ENCODE results near the gene PTPN20. TPM values are rescaled to one million over a fixed set of nuclear protein-coding genes. Genes with fewer than 3 reads are reported as not detected.

The PTPN20 gene
- total RNA-seq, 1 donor from 2014 or later, result 3.7 TPM

DNA sequence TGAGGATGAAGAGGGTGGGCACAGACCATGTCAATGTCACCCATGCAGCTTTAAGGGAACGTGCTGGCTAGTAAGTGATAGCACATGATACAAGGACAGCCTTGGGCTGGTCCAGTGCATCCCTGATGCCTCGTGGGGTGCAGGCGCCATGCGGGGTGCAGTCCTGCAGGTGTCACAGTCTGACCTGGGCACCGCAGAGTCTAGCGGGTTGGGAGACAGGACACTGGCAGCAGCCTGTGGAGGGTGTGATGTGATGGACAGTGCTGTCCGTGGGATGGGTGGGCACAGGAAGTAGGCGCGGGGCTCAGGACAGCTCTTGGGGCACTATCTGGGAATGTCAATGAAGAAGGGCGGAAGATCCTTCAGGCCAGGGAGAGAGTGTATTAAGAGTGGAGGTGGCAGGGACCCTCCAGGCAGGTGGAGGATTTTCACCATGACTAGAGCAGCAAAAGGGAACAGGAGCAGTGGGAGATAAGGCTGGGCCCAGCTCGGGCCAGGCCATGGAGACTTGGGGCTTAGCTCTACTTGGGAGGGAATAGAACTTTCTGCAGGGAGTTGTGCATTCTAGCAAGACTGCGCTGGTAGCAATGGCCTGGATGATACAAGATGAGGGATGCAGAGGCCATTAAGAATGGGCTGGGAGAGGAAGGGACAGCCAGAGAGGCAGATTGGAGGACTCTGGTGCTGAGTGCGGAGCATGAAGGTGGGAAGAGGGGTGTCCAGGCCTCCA lies 122.5 kb downstream of the PTPN20 start:
- H3K36me3 ChIP-seq (ENCODE audit: control insufficient read depth in 3 of 3, insufficient read depth in 3 of 3, low read length in 3 of 3), result no peaks in the 10 kb centered on the region

DNA sequence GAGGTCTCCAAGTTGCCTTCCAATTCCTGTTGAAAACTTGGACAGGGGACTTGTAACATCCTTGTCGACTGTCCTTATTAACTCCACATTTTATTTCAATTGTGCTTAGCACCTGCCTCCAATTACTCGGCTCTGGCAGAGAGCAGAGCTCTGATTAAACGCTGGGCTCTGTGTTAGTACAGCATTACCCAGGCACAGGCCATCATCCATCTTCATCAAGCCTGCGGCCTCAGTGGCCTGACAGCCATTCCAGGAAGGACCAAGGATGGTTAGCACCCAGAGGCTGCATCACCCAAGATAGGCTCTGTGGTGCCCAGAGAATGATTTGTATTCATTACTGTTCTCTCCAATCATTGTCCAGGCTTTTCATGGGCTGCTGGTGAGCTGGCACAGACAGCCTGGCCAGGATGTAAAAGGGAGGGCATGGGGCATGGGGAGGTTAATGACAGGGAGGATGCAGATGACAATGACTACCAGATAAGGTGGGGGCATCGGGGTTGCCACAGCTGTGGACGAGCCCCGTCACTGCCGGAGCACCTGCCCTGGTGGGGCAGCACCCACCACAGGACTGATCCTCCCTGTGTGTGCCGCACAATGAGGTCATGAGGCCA lies 123.3 kb downstream of the PTPN20 start:
- no peak overlapping the region for H3K27ac ChIP-seq (ENCODE audit: low read depth, low read length)
- peaks cover 0 to 4% (median 0%) of the 10 kb centered on the region in 3 donors for H3K27me3 ChIP-seq (ENCODE audit: control insufficient read depth in 3 of 3, insufficient read depth in 3 of 3, low read length in 3 of 3)
- H3K9ac ChIP-seq (ENCODE audit: low read depth in 1 of 3, low read length in 3 of 3), result no peak overlapping the region
- H3K4me3 ChIP-seq (ENCODE audit: low read length in 3 of 3), result no peak overlapping the region
- H3K9me3 ChIP-seq (ENCODE audit: control insufficient read depth in 3 of 3, low read length in 3 of 3), result no peaks in the 10 kb centered on the region
- H3K36me3 ChIP-seq (ENCODE audit: control insufficient read depth in 3 of 3, insufficient read depth in 3 of 3, low read length in 3 of 3), result no peaks in the 10 kb centered on the region
- peaks cover 8 to 23% (median 16%) of the 10 kb centered on the region in 3 donors for H3K4me1 ChIP-seq (ENCODE audit: control insufficient read depth in 3 of 3, insufficient read depth in 3 of 3, low read length in 3 of 3)

More for the DNA sequence above, 122.5 kb downstream of the PTPN20 start:
- peaks cover 6 to 18% (median 8%) of the 10 kb centered on the region in 3 donors for H3K4me1 ChIP-seq (ENCODE audit: control insufficient read depth in 3 of 3, insufficient read depth in 3 of 3, low read length in 3 of 3)
- no peak overlapping the region for H3K9ac ChIP-seq (ENCODE audit: low read depth in 1 of 3, low read length in 3 of 3)
- H3K4me3 ChIP-seq (ENCODE audit: low read length in 3 of 3), result no peak overlapping the region
- H3K27me3 ChIP-seq (ENCODE audit: control insufficient read depth in 3 of 3, insufficient read depth in 3 of 3, low read length in 3 of 3), result peaks cover 0 to 4% (median 0%) of the 10 kb centered on the region in 3 donors
- H3K27ac ChIP-seq (ENCODE audit: low read depth, low read length), result no peak overlapping the region
- no peaks in the 10 kb centered on the region for H3K9me3 ChIP-seq (ENCODE audit: control insufficient read depth in 3 of 3, low read length in 3 of 3)

DNA sequence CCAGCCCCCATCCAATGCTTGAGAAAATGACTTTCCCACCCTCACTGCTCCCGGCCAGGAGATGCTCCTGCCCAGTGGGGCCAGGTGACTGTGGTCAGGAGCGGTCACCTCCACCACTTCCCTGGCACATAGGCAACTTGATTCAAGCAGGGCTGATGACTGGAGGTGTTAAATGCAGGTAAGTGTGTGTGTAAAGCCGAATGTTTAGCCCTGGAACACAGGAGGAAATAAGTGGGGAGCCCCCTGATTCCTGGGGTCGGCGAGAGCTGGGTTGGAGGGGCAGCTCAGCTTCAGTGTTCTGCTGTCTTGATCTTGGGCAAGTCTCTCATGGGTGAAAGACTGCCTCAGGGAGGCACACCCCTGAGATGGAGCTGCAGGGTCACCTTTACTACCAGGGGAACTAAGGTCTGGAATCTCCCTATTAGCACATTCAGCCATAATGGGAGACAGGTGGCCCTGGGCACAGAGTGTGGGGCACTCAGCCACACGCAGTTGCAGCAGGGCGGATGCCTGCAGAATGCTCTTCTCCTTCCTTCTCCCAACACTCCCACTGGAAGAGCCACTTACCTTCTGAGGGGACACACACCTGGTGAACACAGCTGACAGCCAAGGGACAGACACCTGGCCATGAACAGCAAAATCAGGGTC lies 124.1 kb downstream of the PTPN20 start:
- peaks cover 6 to 25% (median 12%) of the 10 kb centered on the region in 3 donors for H3K4me1 ChIP-seq (ENCODE audit: control insufficient read depth in 3 of 3, insufficient read depth in 3 of 3, low read length in 3 of 3)
- H3K36me3 ChIP-seq (ENCODE audit: control insufficient read depth in 3 of 3, insufficient read depth in 3 of 3, low read length in 3 of 3), result no peaks in the 10 kb centered on the region
- no peaks in the 10 kb centered on the region for H3K9me3 ChIP-seq (ENCODE audit: control insufficient read depth in 3 of 3, low read length in 3 of 3)
- peaks cover 0 to 4% (median 0%) of the 10 kb centered on the region in 3 donors for H3K27me3 ChIP-seq (ENCODE audit: control insufficient read depth in 3 of 3, insufficient read depth in 3 of 3, low read length in 3 of 3)
- H3K9ac ChIP-seq (ENCODE audit: low read depth in 1 of 3, low read length in 3 of 3), result no peak overlapping the region
- H3K27ac ChIP-seq (ENCODE audit: low read depth, low read length), result no peak overlapping the region
- H3K4me3 ChIP-seq (ENCODE audit: low read length in 3 of 3), result no peak overlapping the region

DNA sequence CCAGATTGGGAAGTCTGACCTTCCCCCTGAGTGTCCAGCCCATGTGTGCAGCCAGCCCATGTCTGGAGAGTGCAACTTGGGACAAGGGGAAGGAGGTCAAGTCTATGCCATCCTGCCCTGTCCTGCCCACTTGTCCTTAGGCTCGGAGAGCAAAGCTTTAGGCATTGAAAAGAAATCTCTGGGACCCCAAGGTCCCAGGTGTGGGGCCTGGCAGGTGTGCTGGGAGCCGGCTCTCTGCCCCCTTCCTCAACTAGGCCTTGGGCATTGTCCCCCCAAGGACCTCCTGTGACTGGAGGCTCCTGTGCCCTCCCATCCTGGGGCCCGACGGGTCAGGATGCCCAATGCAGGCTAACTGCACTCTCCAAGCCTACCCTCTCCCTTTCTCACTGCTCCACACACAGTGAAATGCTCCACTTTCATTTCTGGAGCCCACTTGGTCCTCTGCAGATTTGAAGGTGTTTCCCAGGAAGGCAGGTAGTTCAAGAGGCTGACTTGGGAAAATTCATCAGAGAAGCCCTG lies 124.7 kb downstream of the PTPN20 start:
- no peaks in the 10 kb centered on the region for H3K36me3 ChIP-seq (ENCODE audit: control insufficient read depth in 3 of 3, insufficient read depth in 3 of 3, low read length in 3 of 3)
- H3K9me3 ChIP-seq (ENCODE audit: control insufficient read depth in 3 of 3, low read length in 3 of 3), result no peaks in the 10 kb centered on the region
- no peak overlapping the region for H3K9ac ChIP-seq (ENCODE audit: low read depth in 1 of 3, low read length in 3 of 3)
- H3K27ac ChIP-seq (ENCODE audit: low read depth, low read length), result no peak overlapping the region
- peaks cover 6 to 25% (median 11%) of the 10 kb centered on the region in 3 donors for H3K4me1 ChIP-seq (ENCODE audit: control insufficient read depth in 3 of 3, insufficient read depth in 3 of 3, low read length in 3 of 3)
- H3K27me3 ChIP-seq (ENCODE audit: control insufficient read depth in 3 of 3, insufficient read depth in 3 of 3, low read length in 3 of 3), result peaks cover 0 to 4% (median 0%) of the 10 kb centered on the region in 3 donors
- no peak overlapping the region for H3K4me3 ChIP-seq (ENCODE audit: low read length in 3 of 3)

DNA sequence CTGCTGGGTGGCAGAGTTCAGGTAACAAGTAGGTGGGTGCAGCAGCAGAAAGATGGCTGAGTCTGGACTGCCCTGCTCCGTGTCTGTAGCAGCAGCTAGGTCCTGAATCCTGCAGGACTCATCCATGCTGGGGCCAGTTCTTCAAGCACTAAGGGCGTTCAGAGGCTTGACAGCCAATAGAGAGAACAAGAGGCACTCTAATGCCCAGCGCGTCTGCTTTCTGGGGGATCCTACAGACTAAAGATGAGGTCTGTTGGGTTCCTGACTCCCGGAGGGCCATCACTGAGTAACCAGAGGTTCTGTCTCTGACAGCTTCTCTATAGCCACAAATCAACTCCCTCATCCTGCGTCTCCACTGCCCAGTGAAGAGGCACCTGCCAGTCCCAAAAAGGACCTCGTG lies 125.5 kb downstream of the PTPN20 start:
- Histone ChIP-seq H3K4me1 (ENCODE audit: control insufficient read depth in 3 of 3, insufficient read depth in 3 of 3, low read length in 3 of 3) (peaks cover 7 to 25% (median 11%) of the 10 kb centered on the region in 3 donors), H3K9ac (ENCODE audit: low read depth in 1 of 3, low read length in 3 of 3) (no peak overlapping the region)

DNA sequence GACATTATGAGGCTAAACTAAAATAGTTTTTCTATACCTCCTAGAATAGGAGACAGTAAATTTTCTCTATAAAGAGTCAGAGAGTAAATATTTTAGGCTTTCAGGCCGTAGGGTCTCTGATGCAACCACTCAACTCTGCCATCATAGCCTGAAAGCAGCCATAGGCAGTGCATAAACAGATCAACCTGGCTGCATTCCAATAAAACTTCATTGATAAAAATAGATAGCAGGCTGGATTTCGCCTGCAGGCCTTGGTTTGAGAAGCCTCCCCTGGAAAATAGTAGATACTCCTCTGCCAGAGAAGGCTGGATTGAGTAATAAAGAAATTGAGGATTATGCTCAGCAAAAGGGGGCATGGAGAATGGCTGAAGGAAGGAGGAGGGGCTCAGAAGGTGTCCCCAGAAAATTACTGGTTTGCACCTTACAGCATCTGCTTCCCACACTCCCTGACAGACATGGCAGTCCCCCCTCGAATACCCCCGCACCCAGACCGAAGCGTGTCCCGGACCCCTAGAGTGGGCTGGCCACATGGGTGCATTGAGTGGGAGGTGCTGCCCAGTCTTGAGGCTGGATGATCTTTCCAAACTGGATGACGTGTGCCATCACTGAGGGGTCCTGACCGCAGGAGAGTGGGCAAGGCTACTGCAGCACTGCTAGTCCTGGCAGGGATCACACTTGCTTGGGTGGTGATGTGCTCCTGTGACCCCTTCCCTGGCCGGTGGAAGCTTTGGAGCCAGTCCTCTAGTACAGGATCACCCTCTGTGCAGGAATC lies 126.6 kb downstream of the PTPN20 start:
- H3K9ac ChIP-seq (ENCODE audit: low read depth in 1 of 3, low read length in 3 of 3), result no peak overlapping the region
- no peaks in the 10 kb centered on the region for H3K36me3 ChIP-seq (ENCODE audit: control insufficient read depth in 3 of 3, insufficient read depth in 3 of 3, low read length in 3 of 3)
- H3K27me3 ChIP-seq (ENCODE audit: control insufficient read depth in 3 of 3, insufficient read depth in 3 of 3, low read length in 3 of 3), result peaks cover 0 to 4% (median 0%) of the 10 kb centered on the region in 3 donors
- peaks cover 9 to 26% (median 11%) of the 10 kb centered on the region in 3 donors for H3K4me1 ChIP-seq (ENCODE audit: control insufficient read depth in 3 of 3, insufficient read depth in 3 of 3, low read length in 3 of 3)
- no peak overlapping the region for H3K27ac ChIP-seq (ENCODE audit: low read depth, low read length)
- no peak overlapping the region for H3K4me3 ChIP-seq (ENCODE audit: low read length in 3 of 3)
- H3K9me3 ChIP-seq (ENCODE audit: control insufficient read depth in 3 of 3, low read length in 3 of 3), result no peaks in the 10 kb centered on the region

More for the DNA sequence above, 125.5 kb downstream of the PTPN20 start:
- no peaks in the 10 kb centered on the region for H3K9me3 ChIP-seq (ENCODE audit: control insufficient read depth in 3 of 3, low read length in 3 of 3)
- H3K27me3 ChIP-seq (ENCODE audit: control insufficient read depth in 3 of 3, insufficient read depth in 3 of 3, low read length in 3 of 3), result peaks cover 0 to 4% (median 0%) of the 10 kb centered on the region in 3 donors
- no peaks in the 10 kb centered on the region for H3K36me3 ChIP-seq (ENCODE audit: control insufficient read depth in 3 of 3, insufficient read depth in 3 of 3, low read length in 3 of 3)
- H3K27ac ChIP-seq (ENCODE audit: low read depth, low read length), result no peak overlapping the region
- H3K4me3 ChIP-seq (ENCODE audit: low read length in 3 of 3), result no peak overlapping the region

DNA sequence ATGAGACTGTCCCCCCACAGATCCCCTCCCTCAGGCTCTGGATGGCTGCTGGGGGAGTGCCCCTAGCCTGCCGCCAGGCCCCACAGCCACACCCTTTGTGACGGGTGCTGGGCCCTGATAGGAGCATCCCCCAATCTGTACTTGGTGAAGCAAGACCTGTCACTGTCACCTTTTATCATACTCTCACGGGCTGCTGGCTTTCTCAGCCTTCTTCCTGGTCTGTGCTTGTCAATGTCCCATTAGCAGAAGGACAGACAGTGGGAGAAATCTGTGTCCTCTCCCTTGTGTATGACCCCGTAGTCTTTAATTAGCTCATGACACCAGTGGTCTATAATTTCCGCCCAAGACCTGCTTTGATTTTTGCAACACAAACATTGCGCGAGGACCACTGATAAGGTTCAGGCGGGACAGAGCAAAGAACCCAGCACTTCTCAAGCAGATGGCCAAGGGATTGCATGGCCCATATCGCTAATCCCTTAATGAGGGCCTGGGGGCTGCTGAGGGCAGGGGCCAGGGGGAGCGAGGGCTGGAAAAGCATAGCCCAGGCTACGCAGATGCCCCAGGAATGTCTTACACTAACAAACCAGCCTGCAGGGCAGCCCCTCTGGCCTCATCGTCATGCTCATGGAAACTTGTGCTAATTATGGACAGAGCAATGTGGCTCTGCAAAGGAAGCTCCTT lies 127.8 kb downstream of the PTPN20 start:
- Histone ChIP-seq H3K36me3 (ENCODE audit: control insufficient read depth in 3 of 3, insufficient read depth in 3 of 3, low read length in 3 of 3) (no peaks in the 10 kb centered on the region), H3K4me1 (ENCODE audit: control insufficient read depth in 3 of 3, insufficient read depth in 3 of 3, low read length in 3 of 3) (peaks cover 9 to 23% (median 11%) of the 10 kb centered on the region in 3 donors), H3K27ac (ENCODE audit: low read depth, low read length) (no peak overlapping the region), H3K27me3 (ENCODE audit: control insufficient read depth in 3 of 3, insufficient read depth in 3 of 3, low read length in 3 of 3) (peaks cover 0 to 4% (median 0%) of the 10 kb centered on the region in 3 donors), H3K4me3 (ENCODE audit: low read length in 3 of 3) (no peak overlapping the region), H3K9me3 (ENCODE audit: control insufficient read depth in 3 of 3, low read length in 3 of 3) (no peaks in the 10 kb centered on the region), H3K9ac (ENCODE audit: low read depth in 1 of 3, low read length in 3 of 3) (no peak overlapping the region)

DNA sequence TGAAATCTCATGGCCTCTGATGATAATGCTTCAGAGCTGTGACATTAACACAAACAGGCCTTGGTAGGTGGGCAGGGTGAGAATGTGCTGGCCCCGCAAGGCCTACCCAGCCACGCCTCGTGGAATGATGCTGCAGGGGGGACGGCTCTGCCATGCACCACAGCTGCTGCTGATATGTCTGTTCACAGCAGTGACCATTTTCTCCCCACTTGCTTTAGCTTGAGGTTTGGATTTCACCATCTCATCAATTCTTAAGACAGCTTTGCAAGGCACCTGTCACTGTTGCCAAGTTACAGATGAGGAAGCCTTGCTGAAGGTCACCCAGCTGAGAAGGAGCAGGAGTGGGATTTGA lies 128.3 kb downstream of the PTPN20 start:
- Histone ChIP-seq H3K27me3 (ENCODE audit: control insufficient read depth in 3 of 3, insufficient read depth in 3 of 3, low read length in 3 of 3) (peaks cover 0 to 3% (median 0%) of the 10 kb centered on the region in 3 donors), H3K36me3 (ENCODE audit: control insufficient read depth in 3 of 3, insufficient read depth in 3 of 3, low read length in 3 of 3) (no peaks in the 10 kb centered on the region), H3K4me1 (ENCODE audit: control insufficient read depth in 3 of 3, insufficient read depth in 3 of 3, low read length in 3 of 3) (peaks cover 9 to 23% (median 11%) of the 10 kb centered on the region in 3 donors), H3K9ac (ENCODE audit: low read depth in 1 of 3, low read length in 3 of 3) (no peak overlapping the region), H3K9me3 (ENCODE audit: control insufficient read depth in 3 of 3, low read length in 3 of 3) (no peaks in the 10 kb centered on the region), H3K4me3 (ENCODE audit: low read length in 3 of 3) (no peak overlapping the region), H3K27ac (ENCODE audit: low read depth, low read length) (no peak overlapping the region)

DNA sequence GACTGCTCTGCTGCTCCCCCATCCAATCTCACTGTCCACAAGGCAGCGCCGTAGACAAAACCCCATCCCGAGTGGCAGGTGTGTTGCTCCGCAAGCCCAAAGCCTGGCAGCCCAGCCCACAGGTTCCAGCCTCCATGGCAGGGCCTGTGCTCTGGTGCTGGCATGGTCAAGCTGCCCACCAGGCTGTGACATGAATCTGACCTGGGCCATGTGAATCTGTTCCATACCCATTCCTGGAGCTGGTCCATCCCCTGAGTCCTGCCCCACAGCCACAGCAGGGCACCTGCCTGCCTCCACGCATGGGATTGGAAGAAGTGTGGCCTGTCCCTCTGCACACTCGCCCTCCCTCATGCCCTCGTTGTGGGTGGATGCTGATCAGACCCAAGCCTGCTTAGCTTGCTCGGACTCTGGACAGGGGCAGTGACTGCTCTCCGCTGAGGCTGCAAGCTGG lies 128.8 kb downstream of the PTPN20 start:
- Histone ChIP-seq H3K36me3 (ENCODE audit: control insufficient read depth in 3 of 3, insufficient read depth in 3 of 3, low read length in 3 of 3) (no peaks in the 10 kb centered on the region), H3K4me3 (ENCODE audit: low read length in 3 of 3) (no peak overlapping the region), H3K4me1 (ENCODE audit: control insufficient read depth in 3 of 3, insufficient read depth in 3 of 3, low read length in 3 of 3) (peaks cover 9 to 21% (median 11%) of the 10 kb centered on the region in 3 donors), H3K27me3 (ENCODE audit: control insufficient read depth in 3 of 3, insufficient read depth in 3 of 3, low read length in 3 of 3) (no peaks in the 10 kb centered on the region), H3K27ac (ENCODE audit: low read depth, low read length) (no peak overlapping the region), H3K9me3 (ENCODE audit: control insufficient read depth in 3 of 3, low read length in 3 of 3) (no peaks in the 10 kb centered on the region), H3K9ac (ENCODE audit: low read depth in 1 of 3, low read length in 3 of 3) (no peak overlapping the region)

Data from skeletal muscle tissue (tissue), 4 donors.